Panc1 (cell line): ENCODE results near the gene SLC17A6. TPM values are rescaled to one million over a fixed set of nuclear protein-coding genes. Genes with fewer than 3 reads are reported as not detected.

Experiments
- ATAC-seq: fragments of 200-7000 bp; cut with Tn5 transposase; 2 replicates; pipeline ENCODE4 v1.9.1; 2020; ENCODE audit warnings: mild to moderate bottlenecking, moderate library complexity
- BruUV-seq: library from RNA; stranded (reverse); fragments of 400-500 nt; replicated peaks from 2 replicates; lab custom pipeline; 2021; lab: Mats Ljungman, UMichigan
- CTCF ChIA-PET: fragments of 300-600 bp; sonication (Branson Sonifier 250); formaldehyde crosslinking; loops from one replicate; lab custom pipeline; 2022; ENCODE audit warnings: antibody characterized with exemption; lab: Charles Lee
- POLR2A ChIA-PET: fragments of 300-600 bp; sonication (Branson Sonifier 250); formaldehyde crosslinking; loops from one replicate; lab custom pipeline; 2022; ENCODE audit warnings: antibody characterized with exemption; lab: Charles Lee
- DNase-seq: peaks from one replicate; pipeline ENCODE4 v3.0.0-alpha.2; 2010; ENCODE audit warnings: low read depth, low spot score
- H3K27ac ChIP-seq: 2 replicates; pipeline ENCODE4 v1.5.1; 2011; ENCODE audit warnings: mild to moderate bottlenecking, low read length, inconsistent platforms
- H3K27me3 ChIP-seq: fragments of 200-500 bp; sonication (Bioruptor generic); 2 replicates; pipeline ENCODE4 v1.6.0; 2014; ENCODE audit warnings: low read length, inconsistent platforms; ENCODE audit not compliant: control insufficient read depth, insufficient read depth
- H3K36me3 ChIP-seq: fragments of 200-500 bp; sonication (Bioruptor generic); 2 replicates; pipeline ENCODE4 v1.5.1; 2014; ENCODE audit warnings: inconsistent platforms, mild to moderate bottlenecking, low read length, moderate library complexity; ENCODE audit not compliant: control insufficient read depth, insufficient read depth
- H3K4me1 ChIP-seq: 2 replicates; pipeline ENCODE4 v1.5.1; 2011; ENCODE audit warnings: inconsistent platforms, mild to moderate bottlenecking, low read length, moderate library complexity; ENCODE audit not compliant: control insufficient read depth, insufficient read depth
- H3K4me3 ChIP-seq, 2 experiments: 2 replicates each; pipeline ENCODE4 v1.5.1; 2011 to 2012; ENCODE audit warnings: low read depth in 2 of 2, low read length in 2 of 2, mild to moderate bottlenecking in 2 of 2, inconsistent platforms in 1 of 2, moderate library complexity in 1 of 2
- H3K9me3 ChIP-seq: fragments of 200-500 bp; sonication (Bioruptor generic); 2 replicates; pipeline ENCODE4 v1.5.1; 2014; ENCODE audit warnings: low read depth, mild to moderate bottlenecking, inconsistent platforms, low read length, moderate library complexity; ENCODE audit not compliant: control insufficient read depth, insufficient read depth
- CTCF ChIP-seq: fragments of 450-650 bp; IDR thresholded peaks from 2 replicates; pipeline ENCODE4 v1.5.1; 2017; ENCODE audit warnings: mild to moderate bottlenecking
- POLR2AphosphoS5 ChIP-seq: IDR thresholded peaks from 2 replicates; pipeline ENCODE4 v1.6.1; 2012; ENCODE audit warnings: mild to moderate bottlenecking, low read depth, low read length, moderate library complexity
- REST ChIP-seq, 2 experiments: IDR thresholded peaks; 2 replicates each; pipeline ENCODE4 v1.6.1; 2011 to 2012; ENCODE audit warnings: low read depth in 2 of 2, control low read depth in 1 of 2, low read length in 1 of 2, mild to moderate bottlenecking in 1 of 2, moderate library complexity in 1 of 2; ENCODE audit not compliant: insufficient read depth in 1 of 2
- SIN3A ChIP-seq: IDR thresholded peaks from 2 replicates; pipeline ENCODE4 v1.6.1; 2012; ENCODE audit warnings: low read depth, mild to moderate bottlenecking, low read length, moderate library complexity, borderline replicate concordance; ENCODE audit not compliant: insufficient read depth
- TCF7L2 ChIP-seq: IDR thresholded peaks from 2 replicates; pipeline ENCODE4 v1.6.1; 2011; ENCODE audit warnings: mild to moderate bottlenecking, low read depth, low read length, inconsistent platforms
- in situ Hi-C: cut with HindIII; loops from 2 replicates; pipeline ENCODE4 v1.10.0; 2016; ENCODE audit warnings: low sequenced_read_pairs, low pct_unique_long_range_greater_than_20kb
- intact Hi-C: fragments of 100-400 bp; cut with micrococcal nuclease; formaldehyde crosslinking; loops from one replicate; pipeline ENCODE4 v1.10.0; 2022; ENCODE audit not compliant: unreplicated experiment
- total RNA-seq: library from RNA; stranded (reverse); gene quantifications from one replicate; pipeline ENCODE4 v1.2.1, GENCODE V29; 2021; ENCODE audit not compliant: unreplicated experiment

Gene SLC17A6
- total RNA-seq, 1 experiment from 2014 or later = not detected

- BruUV-seq = no TSS peak
- H3K27me3 ChIP-seq = no peaks in the 10 kb centered on the region
- ATAC-seq (no peak), DNase-seq (no peak)
- H3K4me1 ChIP-seq = no peaks in the 10 kb centered on the region
- intact Hi-C loops = no loop called here
- H3K27ac ChIP-seq = no peak overlapping the region
- in situ Hi-C loops = no loop called here
- H3K36me3 ChIP-seq = no peaks in the 10 kb centered on the region
- TF ChIP-seq CTCF (no peak), SIN3A (no peak), TCF7L2 (no peak), POLR2AphosphoS5 (no peak), REST (IDR thresholded peaks at IDR 0.05; ENCODE audit: insufficient read depth in 1 of 2, low read depth in 2 of 2, low read length in 1 of 2) (no peak)
- ChIA-PET POLR2A (no interaction called here), CTCF (no interaction called here)
- no peak overlapping the region for H3K4me3 ChIP-seq
- no peaks in the 10 kb centered on the region for H3K9me3 ChIP-seq
These were observed 67.2 kb downstream of the SLC17A6 start for GRCh38 chr11:22405377-22405776.

GRCh38 chr11:22407267-22407666, 69.1 kb downstream of the SLC17A6 start:
- DNase-seq (no peak), ATAC-seq (no peak)
- H3K4me1 ChIP-seq = no peaks in the 10 kb centered on the region
- no peaks in the 10 kb centered on the region for H3K9me3 ChIP-seq
- BruUV-seq = no TSS peak
- H3K4me3 ChIP-seq = no peak overlapping the region
- TF ChIP-seq POLR2AphosphoS5 = no peak
- TF ChIP-seq TCF7L2 = no peak
- intact Hi-C loops = no loop called here
- H3K27me3 ChIP-seq = no peaks in the 10 kb centered on the region
- CTCF ChIA-PET = no interaction called here
- no peak overlapping the region for H3K27ac ChIP-seq
- H3K36me3 ChIP-seq = no peaks in the 10 kb centered on the region
- POLR2A ChIA-PET = no interaction called here
- in situ Hi-C loops = no loop called here

- CTCF ChIA-PET = no interaction called here
- intact Hi-C loops = no loop called here
These were observed 69.7 kb downstream of the SLC17A6 start for GRCh38 chr11:22407921-22408320.

More at GRCh38 chr11:22407921-22408320, 69.7 kb downstream of the SLC17A6 start:
- Histone ChIP-seq H3K4me1 (no peaks in the 10 kb centered on the region), H3K27me3 (no peaks in the 10 kb centered on the region), H3K9me3 (no peaks in the 10 kb centered on the region), H3K27ac (no peak overlapping the region), H3K4me3 (no peak overlapping the region), H3K36me3 (no peaks in the 10 kb centered on the region)
- TF ChIP-seq CTCF = no peak
- no peak for TF ChIP-seq POLR2AphosphoS5
- no peak for TF ChIP-seq REST (IDR thresholded peaks at IDR 0.05; ENCODE audit: insufficient read depth in 1 of 2, low read depth in 2 of 2, low read length in 1 of 2)
- TF ChIP-seq SIN3A = no peak
- TF ChIP-seq TCF7L2 = no peak
- ATAC-seq = no peak
- POLR2A ChIA-PET = no interaction called here
- BruUV-seq = no TSS peak
- in situ Hi-C loops = no loop called here
- no peak for DNase-seq
